C4-2B (cell line): ENCODE data around the gene UNC13B.

ENCODE experiments used
- CTCF ChIP-seq: fragments of 450-650 bp; conservative IDR thresholded peaks from 2 replicates; pipeline ENCODE4 v1.5.1; 2017; ENCODE audit warnings: mild to moderate bottlenecking
- ZFX ChIP-seq: fragments of 450-650 bp; IDR thresholded peaks from 2 replicates; pipeline ENCODE4 v1.6.1; 2017

GRCh38 chr9:35115680-35116538 is 45.9 kb upstream of the UNC13B start, which contains the start of gene ATOSB:
- no peak for TF ChIP-seq CTCF
- no peak for TF ChIP-seq ZFX
